Small intestine (tissue), 7 donors: ENCODE results near the gene RUBCN. TPM values are rescaled to one million over a fixed set of nuclear protein-coding genes. Genes with fewer than 3 reads are reported as not detected.
"Not testable (repeated sequence)": the region's sequence is repeated elsewhere in the genome, so short reads cannot be mapped to it uniquely, and the experiment has no call there.

Source experiments
- DNase-seq, 2 donors: peaks; one replicate each; pipeline versions ENCODE4 v3.0.0 to v3.0.0-alpha.2; 2013
- FAIRE-seq: peaks from 2 replicates; lab custom pipeline; 2012; peaks lifted over from hg19 to GRCh38; lab: Jason Lieb, UNC
- H3K27ac ChIP-seq, 3 donors: one replicate each; pipeline ENCODE4 v1.5.1; 2013; ENCODE audit warnings: low read length in 2 of 3, mild to moderate bottlenecking in 2 of 3, control low read depth in 1 of 3, inconsistent platforms in 1 of 3, low read depth in 1 of 3, moderate library complexity in 1 of 3
- H3K27me3 ChIP-seq, 3 donors: one replicate each; pipeline ENCODE4 v1.6.1; 2013; ENCODE audit warnings: low read length in 3 of 3, inconsistent platforms in 1 of 3; ENCODE audit not compliant: control insufficient read depth in 3 of 3, insufficient read depth in 3 of 3
- H3K36me3 ChIP-seq, 3 donors: one replicate each; pipeline ENCODE4 v1.6.1; 2013; ENCODE audit warnings: low read length in 3 of 3, inconsistent platforms in 1 of 3, low read depth in 1 of 3, mild to moderate bottlenecking in 1 of 3, moderate library complexity in 1 of 3; ENCODE audit not compliant: control insufficient read depth in 3 of 3, insufficient read depth in 2 of 3
- H3K4me1 ChIP-seq, 3 donors: one replicate each; pipeline ENCODE4 v1.6.1; 2013; ENCODE audit warnings: low read length in 2 of 3, inconsistent platforms in 1 of 3, low read depth in 1 of 3, mild to moderate bottlenecking in 1 of 3, moderate library complexity in 1 of 3; ENCODE audit not compliant: control insufficient read depth in 3 of 3, insufficient read depth in 2 of 3
- H3K4me3 ChIP-seq, 3 donors: one replicate each; pipeline ENCODE4 v1.5.1; 2013; ENCODE audit warnings: low read length in 3 of 3, control low read depth in 1 of 3, inconsistent platforms in 1 of 3, low read depth in 1 of 3, mild to moderate bottlenecking in 1 of 3, moderate library complexity in 1 of 3
- H3K9me3 ChIP-seq, 2 donors: one replicate each; pipeline ENCODE4 v1.6.1; 2013; ENCODE audit warnings: low read depth in 1 of 2, low read length in 1 of 2; ENCODE audit not compliant: control insufficient read depth in 2 of 2, insufficient read depth in 1 of 2
- WGBS, 3 donors: extraction: QIAGEN DNeasy Blood & Tissue Kit; methylation state at CpG; one replicate each; pipeline ENCODE4 v1.1.7; 2013; 5-methylcytosine and 5-hydroxymethylcytosine counted together
- polyA plus RNA-seq, 4 donors: library from polyadenylated mRNA; stranded (reverse) in 3 of 4; unstranded in 1 of 4; fragments of 200-250 nt in 3 of 4; fragments of 120-200 nt in 1 of 4; gene quantifications; one replicate each; pipeline versions ENCODE4 v1.2.1 to v1.2.3, GENCODE V29; 2013
- donor health status: healthy with polysubstance abuse.
- donor health status: control.
- donor health status: control.
- donor health status: Bipolar disorder and iron deficiency.
- donor health status: healthy.

RUBCN gene
- polyA plus RNA-seq, 4 donors: 6.9 to 14.6 (median 11.7) TPM

DNA sequence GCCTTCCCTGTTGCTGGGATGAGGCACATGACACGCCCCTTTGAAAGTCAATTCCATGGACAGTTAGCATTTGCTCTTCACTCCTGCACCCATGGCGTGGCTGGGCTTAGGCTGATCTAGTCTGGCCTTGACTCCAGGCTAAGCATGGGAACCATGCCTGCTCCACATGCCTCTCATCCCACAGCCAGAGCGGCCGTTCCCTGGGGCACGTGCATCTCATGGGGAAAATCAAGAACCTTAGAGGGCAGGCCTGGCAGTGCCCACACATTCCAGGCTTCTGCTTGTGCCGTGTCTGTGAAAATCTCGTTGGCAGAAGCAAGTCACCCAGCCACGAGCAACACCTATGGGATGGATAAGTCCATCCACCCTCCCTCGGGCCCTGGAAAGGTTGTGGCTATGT lies 89.5 kb downstream of the RUBCN start:
- not testable (repeated sequence) for H3K36me3 ChIP-seq, FAIRE-seq, H3K4me1 ChIP-seq, H3K9me3 ChIP-seq, H3K27ac ChIP-seq, H3K27me3 ChIP-seq, DNase-seq, H3K4me3 ChIP-seq
- WGBS, 3 donors: 94 to 98% (median 96%) methylated on average over 8 of the region's 9 CpGs

GRCh38 chr3:197646294-197646693 lies 90.4 kb downstream of the RUBCN start:
- FAIRE-seq, H3K9me3 ChIP-seq, H3K36me3 ChIP-seq, DNase-seq, H3K4me1 ChIP-seq, H3K27ac ChIP-seq, H3K27me3 ChIP-seq, H3K4me3 ChIP-seq: not testable (repeated sequence)
- WGBS, 3 donors: 83 to 92% (median 89%) methylated on average over 10 to 12 of the region's 12 CpGs

DNA sequence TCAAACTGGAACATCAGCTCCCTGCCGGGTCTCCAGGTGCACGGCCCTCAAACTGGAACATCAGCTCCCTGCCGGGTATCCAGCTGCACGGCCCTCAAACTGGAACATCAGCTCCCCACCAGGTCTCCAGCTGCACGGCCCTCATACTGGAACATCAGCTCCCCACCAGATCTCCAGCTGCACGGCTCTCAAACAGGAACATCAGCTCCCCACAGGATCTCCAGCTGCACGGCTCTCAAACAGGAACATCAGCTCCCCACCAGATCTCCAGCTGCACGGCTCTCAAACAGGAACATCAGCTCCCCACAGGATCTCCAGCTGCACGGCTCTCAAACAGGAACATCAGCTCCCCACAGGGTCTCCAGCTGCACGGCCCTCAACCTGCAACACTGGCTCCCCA lies 99.1 kb downstream of the RUBCN start:
- H3K4me3 ChIP-seq, H3K27ac ChIP-seq, H3K27me3 ChIP-seq, H3K36me3 ChIP-seq, DNase-seq, FAIRE-seq, H3K9me3 ChIP-seq, H3K4me1 ChIP-seq: not testable (repeated sequence)
- WGBS, 3 donors: 78 to 97% (median 85%) methylated on average over 8 to 10 of the region's 10 CpGs

GRCh38 chr3:197631989-197632388 lies 104.7 kb downstream of the RUBCN start:
- H3K27ac ChIP-seq, H3K27me3 ChIP-seq, H3K36me3 ChIP-seq, H3K4me1 ChIP-seq, H3K9me3 ChIP-seq, DNase-seq, H3K4me3 ChIP-seq, FAIRE-seq: not testable (repeated sequence)
- 13 to 25% (median 23%) methylated on average over 1 to 10 of the region's 11 CpGs for WGBS, 3 donors

DNA sequence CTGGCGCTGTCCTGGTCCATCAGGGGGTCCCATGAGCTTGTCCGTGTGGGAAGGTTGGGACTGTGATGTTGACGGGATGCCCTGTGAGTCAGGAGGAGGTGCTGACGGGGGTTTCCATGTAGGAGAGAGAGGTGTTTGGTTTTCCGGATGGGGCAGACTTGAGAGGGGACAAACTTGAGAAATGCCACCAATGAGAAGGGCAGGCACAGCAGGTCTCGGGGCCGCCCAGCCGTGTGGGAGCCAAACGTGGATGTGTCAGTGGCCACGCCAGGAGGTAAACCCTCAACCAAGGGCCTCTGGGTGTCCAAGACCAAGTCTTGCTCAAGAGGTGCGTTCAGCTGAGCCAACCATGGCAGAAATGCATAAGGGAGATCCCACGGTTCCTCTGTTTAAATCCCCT lies 105.9 kb downstream of the RUBCN start:
- H3K27ac ChIP-seq, H3K27me3 ChIP-seq, FAIRE-seq, DNase-seq, H3K4me1 ChIP-seq, H3K9me3 ChIP-seq, H3K4me3 ChIP-seq, H3K36me3 ChIP-seq: not testable (repeated sequence)
- WGBS, 3 donors: 87 to 88% (median 88%) methylated on average over 12 of the region's 12 CpGs

- not testable (repeated sequence) for DNase-seq, H3K9me3 ChIP-seq, H3K4me3 ChIP-seq, H3K4me1 ChIP-seq, H3K27ac ChIP-seq, H3K36me3 ChIP-seq, H3K27me3 ChIP-seq, FAIRE-seq
- 92 to 100% (median 96%) methylated on average over 3 to 9 of the region's 14 CpGs for WGBS, 3 donors
These were observed 107.4 kb downstream of the RUBCN start for GRCh38 chr3:197629286-197629685.

GRCh38 chr3:197627772-197628523 lies 108.8 kb downstream of the RUBCN start:
- peak; percentile 78 to 86 for DNase-seq
- not testable (repeated sequence) for FAIRE-seq, H3K9me3 ChIP-seq, H3K27me3 ChIP-seq, H3K36me3 ChIP-seq, H3K4me1 ChIP-seq
- peak overlapping the region; percentile 67 to 70 (median 68) for H3K4me3 ChIP-seq
- 2 to 5% (median 2%) methylated on average over 40 to 73 of the region's 73 CpGs for WGBS, 3 donors
- peak overlapping the region; percentile 42 to 84 (median 74) for H3K27ac ChIP-seq

DNA sequence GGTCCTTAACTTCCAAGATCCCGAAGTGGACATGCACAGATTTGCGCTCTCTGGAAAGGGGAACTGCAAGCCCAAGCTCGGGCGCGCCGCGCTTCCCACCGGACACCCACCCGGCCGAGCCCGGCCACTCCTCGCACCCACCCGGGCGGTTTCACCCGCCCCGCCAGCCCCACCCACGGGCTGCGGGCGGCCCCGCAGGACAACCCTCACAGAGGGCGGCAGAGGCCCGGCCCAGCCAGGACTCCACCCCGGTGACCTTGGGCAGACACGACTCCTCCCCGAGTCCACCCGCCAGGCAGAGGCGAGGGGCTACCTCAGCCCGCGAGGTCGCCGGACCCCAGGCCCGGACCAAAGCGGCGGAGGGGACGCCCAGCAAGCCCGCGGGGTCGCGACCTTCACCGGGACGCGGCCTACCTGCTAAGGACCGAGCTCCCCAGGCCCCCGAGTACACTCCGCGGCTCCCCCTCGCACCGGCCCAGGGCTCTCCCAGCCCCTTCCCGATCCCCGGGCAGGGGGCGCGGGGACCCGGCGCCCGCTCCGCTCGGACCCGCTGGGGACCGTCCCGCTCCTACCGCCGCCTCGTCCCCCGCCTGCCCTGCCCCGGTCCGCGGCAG lies 109.4 kb downstream of the RUBCN start:
- H3K27ac ChIP-seq: peak overlapping the region; percentile 42 to 84 (median 74)
- not testable (repeated sequence) for H3K4me1 ChIP-seq, H3K9me3 ChIP-seq, H3K27me3 ChIP-seq, FAIRE-seq, DNase-seq, H3K36me3 ChIP-seq
- H3K4me3 ChIP-seq: peak overlapping the region; percentile 46 to 70 (median 68)
- 0% methylated on average over 7 to 25 of the region's 67 CpGs; no CpG with 5 or more reads in 1 of the 3 donors for WGBS, 3 donors
